SK-N-SH treated with all-trans-retinoic acid at 6 μM for 48 hours (cell line): ENCODE measurements around the gene GCA.

ENCODE experiments used
- ATAC-seq: fragments of 200-7000 bp; cut with Tn5 transposase; 3 replicates; pipeline ENCODE4 v1.9.1; 2020; ENCODE audit warnings: mild to moderate bottlenecking, moderate library complexity
- ARNTL ChIP-seq: fragments of 450-650 bp; formaldehyde crosslinking; IDR thresholded peaks from 2 replicates; pipeline ENCODE4 v1.5.0; 2020; ENCODE audit warnings: low read depth, mild to moderate bottlenecking, moderate library complexity, borderline replicate concordance
- CSDC2 ChIP-seq: fragments of 250-450 bp; sonication (Bioruptor Pico); IDR thresholded peaks from 2 replicates; pipeline ENCODE4 v1.5.0; 2020; ENCODE audit warnings: mild to moderate bottlenecking, moderate library complexity
- ESRRG ChIP-seq: fragments of 250-450 bp; sonication (Bioruptor Pico); IDR thresholded peaks from 2 replicates; pipeline ENCODE4 v1.6.1; 2021; ENCODE audit warnings: mild to moderate bottlenecking
- GLIS3 ChIP-seq: fragments of 250-450 bp; sonication (Bioruptor Pico); IDR thresholded peaks from 2 replicates; pipeline ENCODE4 v1.5.0; 2020; ENCODE audit warnings: mild to moderate bottlenecking, moderate library complexity
- ISL1 ChIP-seq: fragments of 250-450 bp; sonication (Bioruptor Pico); IDR thresholded peaks from 2 replicates; pipeline ENCODE4 v2.1.2; 2022; ENCODE audit warnings: mild to moderate bottlenecking, moderate library complexity
- SNAI2 ChIP-seq: fragments of 250-450 bp; sonication (Bioruptor Pico); IDR thresholded peaks from 2 replicates; pipeline ENCODE4 v1.5.0; 2020; ENCODE audit warnings: mild to moderate bottlenecking, moderate library complexity
- ZC3H10 ChIP-seq: fragments of 250-450 bp; sonication (Bioruptor Pico); IDR thresholded peaks from 2 replicates; pipeline ENCODE4 v1.5.1; 2021; ENCODE audit warnings: mild to moderate bottlenecking, moderate library complexity
- ZFP3 ChIP-seq: fragments of 250-450 bp; sonication (Bioruptor Pico); IDR thresholded peaks from 2 replicates; pipeline ENCODE4 v1.5.0; 2020; ENCODE audit warnings: mild to moderate bottlenecking, moderate library complexity
- ZNF565 ChIP-seq: fragments of 450-650 bp; formaldehyde crosslinking; conservative IDR thresholded peaks from 2 replicates; pipeline ENCODE4 v1.5.0; 2020; ENCODE audit warnings: low read depth, mild to moderate bottlenecking, moderate library complexity
- TF ChIP-seq, protein P1 (sequence below): fragments of 250-450 bp; sonication (Bioruptor Pico); IDR thresholded peaks from 2 replicates; pipeline ENCODE4 v1.5.1; 2021; ENCODE audit warnings: mild to moderate bottlenecking, moderate library complexity
- TF ChIP-seq, protein P2 (sequence below): fragments of 250-450 bp; sonication (Bioruptor Pico); IDR thresholded peaks from 2 replicates; pipeline ENCODE4 v1.5.0; 2020; ENCODE audit warnings: mild to moderate bottlenecking, moderate library complexity
- TF ChIP-seq, protein P3 (sequence below): fragments of 250-450 bp; sonication (Bioruptor Pico); IDR thresholded peaks from 2 replicates; pipeline ENCODE4 v1.8.0; 2020; ENCODE audit warnings: mild to moderate bottlenecking, moderate library complexity, borderline replicate concordance

GCA gene

DNA sequence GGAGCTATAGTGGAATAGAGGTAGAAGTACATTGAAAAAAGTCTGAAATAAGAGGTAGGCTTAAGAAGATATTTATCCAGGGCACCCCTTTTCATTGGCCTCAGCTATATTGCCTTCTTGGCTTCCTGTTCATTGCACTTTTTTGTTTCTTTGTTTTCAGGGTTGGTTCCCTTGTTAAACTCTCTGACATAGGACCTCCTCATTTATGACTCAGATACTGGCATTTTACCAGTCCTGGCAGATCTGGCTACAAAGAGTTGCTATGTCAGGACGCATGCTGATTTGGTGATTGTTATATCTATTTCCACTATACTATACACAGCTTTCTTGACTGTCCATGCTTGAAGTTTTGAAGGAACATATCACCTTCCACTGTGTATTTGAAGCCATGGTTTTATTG, 60.0 kb downstream of the GCA start:
- ATAC-seq: peak; percentile 61
- TF ChIP-seq, protein P1, sequence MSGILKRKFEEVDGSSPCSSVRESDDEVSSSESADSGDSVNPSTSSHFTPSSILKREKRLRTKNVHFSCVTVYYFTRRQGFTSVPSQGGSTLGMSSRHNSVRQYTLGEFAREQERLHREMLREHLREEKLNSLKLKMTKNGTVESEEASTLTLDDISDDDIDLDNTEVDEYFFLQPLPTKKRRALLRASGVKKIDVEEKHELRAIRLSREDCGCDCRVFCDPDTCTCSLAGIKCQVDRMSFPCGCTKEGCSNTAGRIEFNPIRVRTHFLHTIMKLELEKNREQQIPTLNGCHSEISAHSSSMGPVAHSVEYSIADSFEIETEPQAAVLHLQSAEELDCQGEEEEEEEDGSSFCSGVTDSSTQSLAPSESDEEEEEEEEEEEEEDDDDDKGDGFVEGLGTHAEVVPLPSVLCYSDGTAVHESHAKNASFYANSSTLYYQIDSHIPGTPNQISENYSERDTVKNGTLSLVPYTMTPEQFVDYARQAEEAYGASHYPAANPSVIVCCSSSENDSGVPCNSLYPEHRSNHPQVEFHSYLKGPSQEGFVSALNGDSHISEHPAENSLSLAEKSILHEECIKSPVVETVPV (CRISPR knock-in tag): no peak
- no peak for TF ChIP-seq ESRRG (CRISPR knock-in tag)
- no peak for TF ChIP-seq CSDC2 (CRISPR knock-in tag)
- TF ChIP-seq GLIS3 (CRISPR knock-in tag): no peak
- no peak for TF ChIP-seq ARNTL (CRISPR knock-in tag)
- TF ChIP-seq, protein P2, sequence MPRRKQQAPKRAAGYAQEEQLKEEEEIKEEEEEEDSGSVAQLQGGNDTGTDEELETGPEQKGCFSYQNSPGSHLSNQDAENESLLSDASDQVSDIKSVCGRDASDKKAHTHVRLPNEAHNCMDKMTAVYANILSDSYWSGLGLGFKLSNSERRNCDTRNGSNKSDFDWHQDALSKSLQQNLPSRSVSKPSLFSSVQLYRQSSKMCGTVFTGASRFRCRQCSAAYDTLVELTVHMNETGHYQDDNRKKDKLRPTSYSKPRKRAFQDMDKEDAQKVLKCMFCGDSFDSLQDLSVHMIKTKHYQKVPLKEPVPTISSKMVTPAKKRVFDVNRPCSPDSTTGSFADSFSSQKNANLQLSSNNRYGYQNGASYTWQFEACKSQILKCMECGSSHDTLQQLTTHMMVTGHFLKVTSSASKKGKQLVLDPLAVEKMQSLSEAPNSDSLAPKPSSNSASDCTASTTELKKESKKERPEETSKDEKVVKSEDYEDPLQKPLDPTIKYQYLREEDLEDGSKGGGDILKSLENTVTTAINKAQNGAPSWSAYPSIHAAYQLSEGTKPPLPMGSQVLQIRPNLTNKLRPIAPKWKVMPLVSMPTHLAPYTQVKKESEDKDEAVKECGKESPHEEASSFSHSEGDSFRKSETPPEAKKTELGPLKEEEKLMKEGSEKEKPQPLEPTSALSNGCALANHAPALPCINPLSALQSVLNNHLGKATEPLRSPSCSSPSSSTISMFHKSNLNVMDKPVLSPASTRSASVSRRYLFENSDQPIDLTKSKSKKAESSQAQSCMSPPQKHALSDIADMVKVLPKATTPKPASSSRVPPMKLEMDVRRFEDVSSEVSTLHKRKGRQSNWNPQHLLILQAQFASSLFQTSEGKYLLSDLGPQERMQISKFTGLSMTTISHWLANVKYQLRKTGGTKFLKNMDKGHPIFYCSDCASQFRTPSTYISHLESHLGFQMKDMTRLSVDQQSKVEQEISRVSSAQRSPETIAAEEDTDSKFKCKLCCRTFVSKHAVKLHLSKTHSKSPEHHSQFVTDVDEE (CRISPR knock-in tag): no peak
- TF ChIP-seq ZFP3 (CRISPR knock-in tag): no peak
- no peak for TF ChIP-seq ZC3H10 (CRISPR knock-in tag)
- TF ChIP-seq, protein P3, sequence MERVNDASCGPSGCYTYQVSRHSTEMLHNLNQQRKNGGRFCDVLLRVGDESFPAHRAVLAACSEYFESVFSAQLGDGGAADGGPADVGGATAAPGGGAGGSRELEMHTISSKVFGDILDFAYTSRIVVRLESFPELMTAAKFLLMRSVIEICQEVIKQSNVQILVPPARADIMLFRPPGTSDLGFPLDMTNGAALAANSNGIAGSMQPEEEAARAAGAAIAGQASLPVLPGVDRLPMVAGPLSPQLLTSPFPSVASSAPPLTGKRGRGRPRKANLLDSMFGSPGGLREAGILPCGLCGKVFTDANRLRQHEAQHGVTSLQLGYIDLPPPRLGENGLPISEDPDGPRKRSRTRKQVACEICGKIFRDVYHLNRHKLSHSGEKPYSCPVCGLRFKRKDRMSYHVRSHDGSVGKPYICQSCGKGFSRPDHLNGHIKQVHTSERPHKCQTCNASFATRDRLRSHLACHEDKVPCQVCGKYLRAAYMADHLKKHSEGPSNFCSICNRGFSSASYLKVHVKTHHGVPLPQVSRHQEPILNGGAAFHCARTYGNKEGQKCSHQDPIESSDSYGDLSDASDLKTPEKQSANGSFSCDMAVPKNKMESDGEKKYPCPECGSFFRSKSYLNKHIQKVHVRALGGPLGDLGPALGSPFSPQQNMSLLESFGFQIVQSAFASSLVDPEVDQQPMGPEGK (CRISPR knock-in tag): no peak
- no peak for TF ChIP-seq ZNF565 (CRISPR knock-in tag)
- no peak for TF ChIP-seq SNAI2 (CRISPR knock-in tag)
- TF ChIP-seq ISL1 (CRISPR knock-in tag): no peak
